KMS-11 (cell line): ENCODE results near the gene SND1.

Experiments
- H2AFZ ChIP-seq: fragments of 200-600 bp; sonication (generic); 2 replicates; pipeline ENCODE4 v1.6.1; 2016; ENCODE audit warnings: antibody characterized with exemption, mixed run types, low read depth
- H3K27ac ChIP-seq: fragments of 200-600 bp; sonication (generic); 2 replicates; pipeline ENCODE4 v1.6.1; 2016; ENCODE audit warnings: mild to moderate bottlenecking, mixed run types
- H3K27me3 ChIP-seq: fragments of 200-600 bp; sonication (generic); 2 replicates; pipeline ENCODE4 v1.6.1; 2017; ENCODE audit warnings: mild to moderate bottlenecking, low read depth, mixed run types, moderate library complexity; ENCODE audit not compliant: insufficient read depth
- H3K36me3 ChIP-seq: fragments of 200-600 bp; sonication (generic); 2 replicates; pipeline ENCODE4 v1.6.1; 2017; ENCODE audit warnings: mild to moderate bottlenecking, mixed run types; ENCODE audit not compliant: insufficient read depth
- H3K4me1 ChIP-seq: fragments of 200-600 bp; sonication (generic); 2 replicates; pipeline ENCODE4 v1.6.1; 2016; ENCODE audit warnings: mild to moderate bottlenecking, low read depth, mixed run types; ENCODE audit not compliant: poor library complexity, severe bottlenecking
- H3K4me2 ChIP-seq: fragments of 200-600 bp; sonication (generic); 2 replicates; pipeline ENCODE4 v1.7.0; 2016; ENCODE audit warnings: mild to moderate bottlenecking, mixed run types
- H3K4me3 ChIP-seq: fragments of 200-600 bp; sonication (generic); IDR thresholded peaks from 2 replicates; pipeline ENCODE4 v1.6.1; 2017; ENCODE audit warnings: low read depth, low read length, mixed read lengths; ENCODE audit not compliant: insufficient read depth
- H3K79me2 ChIP-seq: fragments of 200-600 bp; sonication (generic); 2 replicates; pipeline ENCODE4 v1.6.1; 2016; ENCODE audit warnings: low read depth, mixed run types; ENCODE audit not compliant: insufficient read depth
- H3K9ac ChIP-seq: fragments of 200-600 bp; sonication (generic); 2 replicates; pipeline ENCODE4 v1.6.1; 2016; ENCODE audit warnings: mild to moderate bottlenecking, mixed run types
- H4K20me1 ChIP-seq: fragments of 200-600 bp; sonication (generic); 2 replicates; pipeline ENCODE4 v1.6.1; 2016; ENCODE audit warnings: mild to moderate bottlenecking, mixed run types; ENCODE audit not compliant: insufficient read depth
- TF ChIP-seq, protein P1 (sequence below): fragments of 200-600 bp; sonication (generic); conservative IDR thresholded peaks from 2 replicates; pipeline ENCODE4 v1.6.1; 2017; ENCODE audit warnings: low read depth, mild to moderate bottlenecking, antibody characterized with exemption, low read length, moderate library complexity, mixed read lengths

Gene SND1

GRCh38 chr7:127887096-127887495, 235.1 kb downstream of the SND1 start:
- TF ChIP-seq, protein P1, sequence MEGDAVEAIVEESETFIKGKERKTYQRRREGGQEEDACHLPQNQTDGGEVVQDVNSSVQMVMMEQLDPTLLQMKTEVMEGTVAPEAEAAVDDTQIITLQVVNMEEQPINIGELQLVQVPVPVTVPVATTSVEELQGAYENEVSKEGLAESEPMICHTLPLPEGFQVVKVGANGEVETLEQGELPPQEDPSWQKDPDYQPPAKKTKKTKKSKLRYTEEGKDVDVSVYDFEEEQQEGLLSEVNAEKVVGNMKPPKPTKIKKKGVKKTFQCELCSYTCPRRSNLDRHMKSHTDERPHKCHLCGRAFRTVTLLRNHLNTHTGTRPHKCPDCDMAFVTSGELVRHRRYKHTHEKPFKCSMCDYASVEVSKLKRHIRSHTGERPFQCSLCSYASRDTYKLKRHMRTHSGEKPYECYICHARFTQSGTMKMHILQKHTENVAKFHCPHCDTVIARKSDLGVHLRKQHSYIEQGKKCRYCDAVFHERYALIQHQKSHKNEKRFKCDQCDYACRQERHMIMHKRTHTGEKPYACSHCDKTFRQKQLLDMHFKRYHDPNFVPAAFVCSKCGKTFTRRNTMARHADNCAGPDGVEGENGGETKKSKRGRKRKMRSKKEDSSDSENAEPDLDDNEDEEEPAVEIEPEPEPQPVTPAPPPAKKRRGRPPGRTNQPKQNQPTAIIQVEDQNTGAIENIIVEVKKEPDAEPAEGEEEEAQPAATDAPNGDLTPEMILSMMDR = no peak
- H3K27ac ChIP-seq = no peak overlapping the region
- no peaks in the 10 kb centered on the region for H3K27me3 ChIP-seq
- H2AFZ ChIP-seq = no peak overlapping the region
- H3K4me3 ChIP-seq = no peak overlapping the region
- no peaks in the 10 kb centered on the region; the same call in 1 of the 2 replicates for H4K20me1 ChIP-seq
- H3K79me2 ChIP-seq = no peaks in the 10 kb centered on the region; the same call in 1 of the 2 replicates
- H3K36me3 ChIP-seq = peaks cover 4% of the 10 kb centered on the region; the same call in 1 of the 2 replicates
- H3K4me1 ChIP-seq = no peaks in the 10 kb centered on the region
- H3K4me2 ChIP-seq = no peak overlapping the region
- no peak overlapping the region for H3K9ac ChIP-seq

DNA sequence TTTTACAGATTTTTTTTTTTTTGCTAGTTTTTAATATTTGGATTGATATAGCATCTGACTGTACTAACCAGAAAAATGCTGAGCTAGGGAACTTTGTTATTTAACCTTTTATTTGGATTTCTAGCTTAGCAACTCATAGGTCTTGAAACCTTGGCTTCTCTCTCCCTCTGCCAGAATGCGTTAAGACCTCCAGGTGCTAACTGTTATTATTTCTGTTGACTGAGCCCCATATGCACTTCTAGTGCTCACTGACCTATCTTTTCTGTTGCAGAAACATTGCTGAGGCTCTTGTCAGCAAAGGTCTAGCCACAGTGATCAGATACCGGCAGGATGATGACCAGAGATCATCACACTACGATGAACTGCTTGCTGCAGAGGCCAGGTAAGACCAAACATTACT, 235.6 kb downstream of the SND1 start:
- Histone ChIP-seq H3K4me2 (no peak overlapping the region), H3K4me3 (no peak overlapping the region), H4K20me1 (no peaks in the 10 kb centered on the region; the same call in 1 of the 2 replicates), H3K4me1 (no peaks in the 10 kb centered on the region), H3K9ac (no peak overlapping the region), H3K36me3 (peaks cover 4% of the 10 kb centered on the region; the same call in 1 of the 2 replicates), H3K79me2 (no peaks in the 10 kb centered on the region; the same call in 1 of the 2 replicates), H3K27me3 (no peaks in the 10 kb centered on the region), H3K27ac (no peak overlapping the region), H2AFZ (no peak overlapping the region)
- TF ChIP-seq, protein P1 = no peak

DNA sequence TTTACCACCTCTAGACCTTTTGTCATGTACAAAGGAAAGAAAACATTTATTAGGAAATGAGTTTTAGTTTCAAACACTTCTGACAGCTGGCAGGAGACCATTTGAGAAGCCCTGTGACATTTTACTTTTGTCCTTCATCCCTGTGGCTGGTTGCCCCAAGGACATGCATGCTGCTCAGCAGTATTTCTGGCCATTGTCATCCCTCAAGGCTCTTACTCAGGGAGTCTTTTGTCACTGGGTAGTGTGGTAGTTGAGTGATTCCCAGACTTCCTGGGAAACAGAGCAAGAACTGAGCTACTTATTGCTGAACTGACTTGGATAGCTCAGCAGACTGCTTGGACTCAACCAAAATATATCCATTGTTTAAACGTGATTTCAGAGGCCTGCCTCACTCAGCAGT, 236.4 kb downstream of the SND1 start:
- H3K4me2 ChIP-seq = no peak overlapping the region
- H4K20me1 ChIP-seq = no peaks in the 10 kb centered on the region; the same call in 1 of the 2 replicates
- TF ChIP-seq, protein P1 = no peak
- H3K27me3 ChIP-seq = no peaks in the 10 kb centered on the region
- H3K4me1 ChIP-seq = no peaks in the 10 kb centered on the region
- no peak overlapping the region for H3K4me3 ChIP-seq
- no peaks in the 10 kb centered on the region; the same call in 1 of the 2 replicates for H3K79me2 ChIP-seq
- H3K36me3 ChIP-seq = peaks cover 4% of the 10 kb centered on the region; the same call in 1 of the 2 replicates
- H3K27ac ChIP-seq = no peak overlapping the region
- no peak overlapping the region for H3K9ac ChIP-seq
- no peak overlapping the region for H2AFZ ChIP-seq

DNA sequence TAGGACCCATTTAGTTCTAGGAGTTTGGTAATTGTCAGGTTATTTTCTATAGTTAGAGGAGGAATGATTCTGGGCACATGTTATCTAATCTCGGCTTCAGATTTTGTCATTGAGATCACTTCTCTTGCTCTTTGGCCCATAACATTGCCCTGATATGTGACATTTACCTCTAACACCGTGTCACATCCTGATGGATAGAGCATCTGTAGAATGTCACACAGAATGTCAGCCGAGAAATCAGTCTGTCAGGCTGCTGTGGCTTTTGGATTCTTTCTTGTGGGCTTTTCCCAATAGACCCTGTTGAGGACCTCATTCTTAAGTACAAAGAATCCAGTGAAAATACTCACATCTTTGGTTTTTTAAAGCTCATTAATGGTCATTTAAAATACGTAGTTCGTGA, 236.8 kb downstream of the SND1 start:
- no peaks in the 10 kb centered on the region; the same call in 1 of the 2 replicates for H4K20me1 ChIP-seq
- no peak overlapping the region for H2AFZ ChIP-seq
- H3K4me3 ChIP-seq = no peak overlapping the region
- TF ChIP-seq, protein P1 = no peak
- no peak overlapping the region for H3K4me2 ChIP-seq
- no peak overlapping the region for H3K27ac ChIP-seq
- H3K27me3 ChIP-seq = no peaks in the 10 kb centered on the region
- no peaks in the 10 kb centered on the region for H3K4me1 ChIP-seq
- H3K79me2 ChIP-seq = no peaks in the 10 kb centered on the region; the same call in 1 of the 2 replicates
- H3K36me3 ChIP-seq = peaks cover 4% of the 10 kb centered on the region; the same call in 1 of the 2 replicates
- no peak overlapping the region for H3K9ac ChIP-seq
